Activated T-helper 1 cell treated with Interleukin-2 at 50 U/mL for 16 hours (primary cell): ENCODE results near the gene FAM193B.
A peak's percentile ranks its signal among the peaks of the same experiment; 100 is the strongest.
"Not testable (repeated sequence)": the region's sequence is repeated elsewhere in the genome, so short reads cannot be mapped to it uniquely, and the experiment has no call there.

Experiments
- DNase-seq: peaks from one replicate; pipeline ENCODE4 v3.0.0-alpha.2; 2020; ENCODE audit warnings: low read depth

FAM193B gene

GRCh38 chr5:177576169-177576568 is 21.8 kb upstream of the FAM193B start:
- no peak for DNase-seq

DNA sequence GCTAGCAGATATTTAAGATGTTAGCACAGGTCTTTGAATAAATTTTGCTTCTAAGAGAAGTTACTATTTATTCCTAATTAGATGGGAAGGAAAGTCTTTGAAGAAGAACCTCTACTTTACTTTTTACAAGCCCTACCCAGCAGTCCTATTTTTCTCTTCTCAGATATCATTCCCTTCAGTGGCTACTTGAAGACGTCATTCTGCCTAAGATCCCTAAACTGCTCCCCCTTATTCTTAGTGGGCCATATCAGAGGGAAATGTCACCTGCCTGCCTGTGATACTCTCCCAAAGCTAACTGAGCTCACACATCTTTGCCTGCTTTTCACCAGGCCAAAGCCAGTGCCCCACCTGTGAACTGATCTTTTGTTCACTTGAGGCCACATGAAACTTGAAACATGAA is 21.1 kb upstream of the FAM193B start:
- no peak for DNase-seq

DNA sequence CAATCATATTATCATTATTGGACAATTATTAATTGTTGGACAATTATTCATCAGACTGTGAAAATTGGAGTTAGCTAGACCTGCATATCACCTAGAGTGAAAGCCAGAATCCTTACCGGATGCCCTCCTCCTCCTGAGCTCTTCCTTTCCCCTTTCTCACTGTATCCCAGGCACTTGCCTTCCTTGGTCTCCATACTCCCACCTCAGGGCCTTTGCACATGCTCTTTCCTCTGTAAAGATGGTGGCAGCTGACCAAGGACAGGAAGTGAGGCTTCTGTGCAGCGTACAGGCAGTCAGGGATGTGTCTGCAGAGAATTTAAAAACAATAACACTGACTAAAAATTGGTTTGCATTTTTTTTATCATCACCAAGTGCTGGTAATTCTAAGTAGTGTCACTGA is 15.5 kb upstream of the FAM193B start:
- DNase-seq: no peak

DNA sequence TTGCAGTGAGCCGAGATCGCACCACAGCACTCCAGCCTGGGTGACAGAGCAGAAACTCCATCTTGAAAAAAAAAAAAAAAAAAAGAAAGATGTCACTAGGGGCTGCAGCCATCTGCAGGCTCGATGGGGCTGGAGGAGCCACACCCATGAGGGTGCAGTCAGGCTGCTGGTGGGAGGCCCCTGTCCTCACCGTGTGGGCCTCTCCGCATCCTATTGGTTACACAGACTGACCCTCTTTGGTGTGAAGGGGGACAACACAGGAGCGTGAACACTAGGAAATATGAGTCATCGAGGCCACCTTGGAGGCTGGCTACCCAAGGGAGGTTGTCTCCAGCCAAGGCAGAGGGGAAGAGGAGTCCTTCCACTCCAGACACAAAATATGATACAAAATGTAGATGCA is 14.0 kb upstream of the FAM193B start:
- DNase-seq: no peak

DNA sequence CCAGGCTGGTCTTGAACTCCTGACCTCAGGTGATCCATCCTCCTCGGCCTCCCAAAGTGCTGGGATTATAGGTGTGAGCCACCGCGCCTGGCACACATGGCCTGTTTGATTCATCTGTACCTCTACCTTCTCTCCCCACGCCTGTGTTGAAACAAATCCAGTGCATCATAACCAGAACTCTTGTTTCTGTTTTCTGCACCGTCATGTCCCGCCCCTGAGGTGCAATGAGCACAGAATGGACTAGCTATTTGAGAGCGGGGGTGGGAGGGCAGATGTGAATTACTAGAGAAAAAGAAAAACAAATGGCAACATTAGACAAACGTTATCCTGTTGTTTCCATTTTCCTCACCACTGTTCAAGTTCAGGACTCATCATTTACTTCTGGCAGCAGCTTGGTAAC is 10.7 kb upstream of the FAM193B start:
- DNase-seq: no peak

- DNase-seq: not testable (repeated sequence)
Observed at GRCh38 chr5:177559446-177559941, 5.1 kb upstream of the FAM193B start.

- no peak for DNase-seq
Observed at GRCh38 chr5:177557796-177558195, 3.4 kb upstream of the FAM193B start.

- no peak for DNase-seq
Observed at GRCh38 chr5:177557041-177557647, 2.8 kb upstream of the FAM193B start.

GRCh38 chr5:177555665-177556064 is 1.3 kb upstream of the FAM193B start:
- DNase-seq: no peak

GRCh38 chr5:177555228-177555627 is 865 bp upstream of the FAM193B start:
- DNase-seq: no peak

- peak; percentile 15 for DNase-seq
Observed at GRCh38 chr5:177553671-177554429, 513 bp downstream of the FAM193B start.

- DNase-seq: no peak
Observed at GRCh38 chr5:177552839-177553455, 1.4 kb downstream of the FAM193B start.

DNA sequence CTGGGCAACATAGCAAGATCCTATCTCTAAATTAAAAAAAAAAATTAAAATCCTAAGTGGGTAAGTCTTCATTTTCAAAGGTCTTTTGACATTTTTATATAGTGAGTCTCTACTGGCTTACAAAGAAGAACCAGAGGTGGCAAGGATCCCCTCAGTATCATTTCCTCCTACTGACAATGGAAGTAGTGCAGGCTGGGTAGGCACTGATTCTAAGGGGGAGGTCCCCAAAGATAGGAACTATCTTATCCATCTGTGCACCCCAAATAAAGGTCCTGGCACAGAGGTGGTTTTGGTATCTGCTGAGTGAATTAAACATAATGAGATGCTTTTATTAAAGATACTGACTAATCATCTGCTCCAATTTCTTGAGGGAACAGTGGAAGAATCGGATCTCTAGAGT is 4.2 kb downstream of the FAM193B start:
- no peak for DNase-seq

DNA sequence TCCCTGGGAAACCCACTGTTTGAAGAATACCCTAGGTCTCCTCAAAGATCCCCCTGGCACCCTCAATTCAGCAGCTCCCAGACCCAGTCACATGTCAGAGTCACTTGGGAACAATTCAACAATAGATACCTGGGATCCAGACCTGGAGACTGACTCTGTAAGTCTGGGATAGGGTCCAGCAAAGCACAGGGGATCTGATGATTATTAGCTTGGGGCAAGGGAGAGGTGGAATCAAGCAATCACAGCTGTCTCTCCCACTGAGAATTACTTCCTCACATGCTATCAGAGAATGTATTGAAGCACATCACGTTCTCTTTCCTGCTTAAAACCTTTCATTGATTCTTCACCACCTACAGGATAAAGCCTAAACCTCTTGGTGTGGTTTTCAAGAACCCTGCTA is 5.9 kb downstream of the FAM193B start:
- no peak for DNase-seq

- no peak for DNase-seq
Observed at GRCh38 chr5:177547736-177548135, 6.6 kb downstream of the FAM193B start.

DNA sequence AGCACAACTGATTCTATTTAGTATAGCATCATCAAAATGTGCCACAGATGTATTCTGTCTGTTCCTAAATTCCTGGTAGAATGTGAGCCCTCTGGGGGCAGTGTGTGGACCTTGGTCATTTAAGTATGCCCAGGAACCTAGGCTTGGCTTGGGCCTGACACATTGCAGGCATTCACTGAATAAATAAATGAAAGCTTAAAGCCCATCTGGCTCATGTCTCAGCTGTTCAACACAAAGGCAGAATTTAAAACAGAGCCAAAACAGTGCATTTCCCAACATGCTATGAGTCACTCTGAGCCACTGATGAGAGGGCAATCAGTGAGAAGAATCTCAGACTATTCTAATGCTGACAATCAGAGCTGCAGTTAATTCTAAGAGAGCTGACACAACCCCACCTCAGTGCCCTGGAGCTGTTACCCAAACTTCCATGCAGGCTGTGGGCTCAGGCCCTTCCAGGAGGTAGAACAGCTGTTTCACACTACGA is 8.1 kb downstream of the FAM193B start:
- DNase-seq: no peak

- no peak for DNase-seq
Observed at GRCh38 chr5:177545487-177546257, 8.7 kb downstream of the FAM193B start.

- no peak for DNase-seq
Observed at GRCh38 chr5:177542816-177543465, 11.4 kb downstream of the FAM193B start.

GRCh38 chr5:177540438-177540837 is 13.9 kb downstream of the FAM193B start:
- no peak for DNase-seq

- DNase-seq: no peak
Observed at GRCh38 chr5:177539411-177539810, 15.0 kb downstream of the FAM193B start.

DNA sequence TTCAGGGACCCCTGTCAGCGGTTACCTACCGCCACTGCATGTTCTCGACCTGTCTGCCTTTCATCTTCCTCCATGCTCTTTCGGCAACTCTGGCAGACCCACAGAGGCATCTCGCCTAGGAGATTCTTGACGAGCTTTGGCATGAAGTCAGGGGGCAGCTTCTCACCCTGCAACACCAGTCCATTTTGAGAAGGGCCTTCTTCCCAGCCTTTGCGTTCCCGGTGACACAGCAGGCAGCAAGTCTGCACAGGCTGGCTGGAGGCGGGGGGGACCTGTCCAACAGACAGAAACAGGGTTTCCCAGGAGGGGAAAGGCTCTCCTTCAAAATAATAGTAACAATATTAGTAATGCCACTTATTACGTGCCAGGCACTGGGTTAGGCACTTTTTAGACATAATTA is 15.5 kb downstream of the FAM193B start:
- DNase-seq: no peak
